ENCODE results near the gene KDM3B. TPM values are rescaled to one million over a fixed set of nuclear protein-coding genes. Genes with fewer than 3 reads are reported as not detected.

KDM3B gene
- total RNA-seq, 1 donor from 2014 or later, result 39.1 TPM

- no peak overlapping the region for H3K4me3 Mint-ChIP-seq (ENCODE audit: unreplicated experiment)
- TF ChIP-seq, protein P1, sequence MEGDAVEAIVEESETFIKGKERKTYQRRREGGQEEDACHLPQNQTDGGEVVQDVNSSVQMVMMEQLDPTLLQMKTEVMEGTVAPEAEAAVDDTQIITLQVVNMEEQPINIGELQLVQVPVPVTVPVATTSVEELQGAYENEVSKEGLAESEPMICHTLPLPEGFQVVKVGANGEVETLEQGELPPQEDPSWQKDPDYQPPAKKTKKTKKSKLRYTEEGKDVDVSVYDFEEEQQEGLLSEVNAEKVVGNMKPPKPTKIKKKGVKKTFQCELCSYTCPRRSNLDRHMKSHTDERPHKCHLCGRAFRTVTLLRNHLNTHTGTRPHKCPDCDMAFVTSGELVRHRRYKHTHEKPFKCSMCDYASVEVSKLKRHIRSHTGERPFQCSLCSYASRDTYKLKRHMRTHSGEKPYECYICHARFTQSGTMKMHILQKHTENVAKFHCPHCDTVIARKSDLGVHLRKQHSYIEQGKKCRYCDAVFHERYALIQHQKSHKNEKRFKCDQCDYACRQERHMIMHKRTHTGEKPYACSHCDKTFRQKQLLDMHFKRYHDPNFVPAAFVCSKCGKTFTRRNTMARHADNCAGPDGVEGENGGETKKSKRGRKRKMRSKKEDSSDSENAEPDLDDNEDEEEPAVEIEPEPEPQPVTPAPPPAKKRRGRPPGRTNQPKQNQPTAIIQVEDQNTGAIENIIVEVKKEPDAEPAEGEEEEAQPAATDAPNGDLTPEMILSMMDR (IDR thresholded peaks at IDR 0.05), result no peak
- H3K9me3 Mint-ChIP-seq (ENCODE audit: low read depth), result no peaks in the 10 kb centered on the region
- DNase-seq (ENCODE audit: low spot score), result no peak
- H3K27me3 Mint-ChIP-seq (ENCODE audit: low read depth), result peaks cover 6% of the 10 kb centered on the region
- no peak overlapping the region for H3K27ac Mint-ChIP-seq (ENCODE audit: unreplicated experiment)
- H3K36me3 Mint-ChIP-seq (ENCODE audit: low read depth), result no peaks in the 10 kb centered on the region
- H3K4me1 Mint-ChIP-seq (ENCODE audit: low read depth), result no peaks in the 10 kb centered on the region
Measured at GRCh38 chr5:138476918-138477317, 124.4 kb downstream of the KDM3B start.

- H3K4me1 Mint-ChIP-seq (ENCODE audit: low read depth), result no peaks in the 10 kb centered on the region
- H3K27me3 Mint-ChIP-seq (ENCODE audit: low read depth), result peaks cover 2% of the 10 kb centered on the region
- TF ChIP-seq, protein P1 (IDR thresholded peaks at IDR 0.05), result no peak
- no peak for DNase-seq (ENCODE audit: low spot score)
- H3K27ac Mint-ChIP-seq (ENCODE audit: unreplicated experiment), result no peak overlapping the region
- no peaks in the 10 kb centered on the region for H3K36me3 Mint-ChIP-seq (ENCODE audit: low read depth)
- no peaks in the 10 kb centered on the region for H3K9me3 Mint-ChIP-seq (ENCODE audit: low read depth)
- H3K4me3 Mint-ChIP-seq (ENCODE audit: unreplicated experiment), result no peak overlapping the region
Measured at GRCh38 chr5:138482638-138483037, 130.2 kb downstream of the KDM3B start.

Other genes starting within 250 kb of the KDM3B start
- 1.7 to 5.0 TPM (median 2.0 TPM) in 3 replicates for gene NME5, start 213.3 kb upstream of the KDM3B start, total RNA-seq
- gene BRD8, start 174.1 kb upstream of the KDM3B start, total RNA-seq, result 31.4 to 49.5 TPM (median 33.1 TPM) in 3 replicates
- gene KIF20A, start 173.6 kb upstream of the KDM3B start, total RNA-seq, result 5.2 to 15.9 TPM (median 14.3 TPM) in 3 replicates
- gene CDC23, start 139.4 kb upstream of the KDM3B start, total RNA-seq, result 28.8 to 32.4 TPM (median 30.8 TPM) in 3 replicates
- gene GFRA3, start 78.1 kb upstream of the KDM3B start, total RNA-seq, result 0.12 to 0.23 TPM in 2 of 3 replicates, not detected in the other
- 1.2 to 1.6 TPM (median 1.6 TPM) in 3 replicates for gene CDC25C, start 20.9 kb upstream of the KDM3B start, total RNA-seq
- gene FAM53C, start 14.4 kb upstream of the KDM3B start, total RNA-seq, result 34.3 to 34.8 TPM (median 34.7 TPM) in 3 replicates
- gene REEP2, start 86.4 kb downstream of the KDM3B start, total RNA-seq, result 30.2 to 35.1 TPM (median 34.6 TPM) in 3 replicates
- gene EGR1, start 112.8 kb downstream of the KDM3B start, total RNA-seq, result 47.6 to 103 TPM (median 82.5 TPM) in 3 replicates
- 85.2 to 92.1 TPM (median 88.6 TPM) in 3 replicates for gene ETF1, start 190.6 kb downstream of the KDM3B start, total RNA-seq
- gene HSPA9, start 222.7 kb downstream of the KDM3B start, total RNA-seq, result 164 to 241 TPM (median 237 TPM) in 3 replicates